ENCODE data around the gene ZFAND2B.

GRCh38 chr2:219198974-219199373 is 7.6 kb upstream of the ZFAND2B start:
- TF ChIP-seq CTCF (IDR thresholded peaks at IDR 0.05): no peak
- no peak for TF ChIP-seq POLR2AphosphoS5 (IDR thresholded peaks at IDR 0.05; ENCODE audit: low read depth, low read length)
- no peak for TF ChIP-seq RXRA (IDR thresholded peaks at IDR 0.05; ENCODE audit: borderline replicate concordance, low read depth)
- no peak for TF ChIP-seq EZH2phosphoT487 (IDR thresholded peaks at IDR 0.05; ENCODE audit: borderline replicate concordance, low read depth)
- no peak for TF ChIP-seq MXI1 (IDR thresholded peaks at IDR 0.05; ENCODE audit: low read depth, low read length)
- TF ChIP-seq EP300 (IDR thresholded peaks at IDR 0.05; ENCODE audit: borderline replicate concordance in 1 of 2, low read depth in 1 of 2, low read length in 1 of 2): no peak
- no peak for TF ChIP-seq RAD21 (IDR thresholded peaks at IDR 0.05; ENCODE audit: low read length)
- TF ChIP-seq NFIC (IDR thresholded peaks at IDR 0.05; ENCODE audit: borderline replicate concordance): no peak

All from SK-N-SH (cell line).